Chondrocyte (in vitro differentiated cells): Measurements from ENCODE around the gene NSD2. TPM values are rescaled to one million over a fixed set of nuclear protein-coding genes. Genes with fewer than 3 reads are reported as not detected.

Source experiments
- DNase-seq: peaks from one replicate; pipeline ENCODE4 v3.0.0; 2021; ENCODE audit warnings: mixed read lengths, low spot score
- H3K27ac Mint-ChIP-seq: one replicate; pipeline ENCODE4 v1.8.0; 2021; ENCODE audit warnings: mild to moderate bottlenecking, moderate library complexity, mixed read lengths; ENCODE audit not compliant: unreplicated experiment
- H3K27me3 Mint-ChIP-seq: 2 replicates; pipeline ENCODE4 v1.8.0; 2021; ENCODE audit warnings: low read depth, mixed read lengths
- H3K36me3 Mint-ChIP-seq: 2 replicates; pipeline ENCODE4 v1.8.0; 2021; ENCODE audit warnings: low read depth, mixed read lengths
- H3K4me1 Mint-ChIP-seq: 2 replicates; pipeline ENCODE4 v1.8.0; 2021; ENCODE audit warnings: low read depth, mild to moderate bottlenecking, mixed read lengths
- H3K4me3 Mint-ChIP-seq: one replicate; pipeline ENCODE4 v1.8.0; 2021; ENCODE audit warnings: mild to moderate bottlenecking, moderate library complexity, mixed read lengths; ENCODE audit not compliant: unreplicated experiment
- H3K9me3 Mint-ChIP-seq: 2 replicates; pipeline ENCODE4 v1.8.0; 2021; ENCODE audit warnings: low read depth, mixed read lengths
- CTCF ChIP-seq: fragments of 200-600 bp; sonication (generic); IDR thresholded peaks from 2 replicates; pipeline ENCODE4 v1.5.0; 2021; ENCODE audit warnings: antibody characterized with exemption, mild to moderate bottlenecking, moderate library complexity
- total RNA-seq: library from RNA; stranded (reverse); gene quantifications from 3 replicates; pipeline ENCODE4 v1.2.1, GENCODE V29; 2021

NSD2 gene
- total RNA-seq, 1 donor from 2014 or later = 53.5 TPM

- Mint-ChIP-seq H3K9me3 (no peaks in the 10 kb centered on the region), H3K4me3 (no peak overlapping the region), H3K4me1 (no peaks in the 10 kb centered on the region), H3K27ac (no peak overlapping the region), H3K27me3 (no peaks in the 10 kb centered on the region), H3K36me3 (peaks cover 23% of the 10 kb centered on the region)
- no peak for TF ChIP-seq CTCF
- DNase-seq = no peak
Observed at GRCh38 chr4:1973661-1974060, 102.5 kb downstream of the NSD2 start.

GRCh38 chr4:1974840-1975239 lies 103.6 kb downstream of the NSD2 start:
- DNase-seq = no peak
- Mint-ChIP-seq H3K27ac (no peak overlapping the region), H3K9me3 (no peaks in the 10 kb centered on the region), H3K36me3 (peaks cover 26% of the 10 kb centered on the region), H3K4me3 (no peak overlapping the region), H3K4me1 (no peaks in the 10 kb centered on the region), H3K27me3 (no peaks in the 10 kb centered on the region)
- TF ChIP-seq CTCF = no peak

GRCh38 chr4:1975391-1975801 lies 104.2 kb downstream of the NSD2 start:
- no peaks in the 10 kb centered on the region for H3K9me3 Mint-ChIP-seq
- H3K36me3 Mint-ChIP-seq = peaks cover 26% of the 10 kb centered on the region
- no peak for TF ChIP-seq CTCF
- H3K4me1 Mint-ChIP-seq = no peaks in the 10 kb centered on the region
- no peaks in the 10 kb centered on the region for H3K27me3 Mint-ChIP-seq
- H3K4me3 Mint-ChIP-seq = no peak overlapping the region
- no peak for DNase-seq
- H3K27ac Mint-ChIP-seq = no peak overlapping the region

GRCh38 chr4:1975880-1976279 lies 104.7 kb downstream of the NSD2 start:
- no peaks in the 10 kb centered on the region for H3K4me1 Mint-ChIP-seq
- no peaks in the 10 kb centered on the region for H3K27me3 Mint-ChIP-seq
- H3K4me3 Mint-ChIP-seq = no peak overlapping the region
- DNase-seq = no peak
- peaks cover 26% of the 10 kb centered on the region for H3K36me3 Mint-ChIP-seq
- H3K27ac Mint-ChIP-seq = no peak overlapping the region
- no peak for TF ChIP-seq CTCF
- no peaks in the 10 kb centered on the region for H3K9me3 Mint-ChIP-seq

GRCh38 chr4:1976416-1977352 lies 105.5 kb downstream of the NSD2 start:
- TF ChIP-seq CTCF = no peak
- DNase-seq = no peak
- Mint-ChIP-seq H3K36me3 (peaks cover 31% of the 10 kb centered on the region), H3K27ac (no peak overlapping the region), H3K4me3 (no peak overlapping the region), H3K4me1 (peaks cover under 1% of the 10 kb centered on the region), H3K9me3 (no peaks in the 10 kb centered on the region), H3K27me3 (no peaks in the 10 kb centered on the region)
